Vagina (tissue), 2 donors: Measurements from ENCODE around the gene GRIK2.

ENCODE experiments used
- POLR2AphosphoS5 ChIP-seq, 2 donors: sonication (generic); formaldehyde crosslinking; IDR thresholded peaks; one replicate each; pipeline ENCODE4 v1.9.0; 2017; ENCODE audit warnings: antibody characterized with exemption in 2 of 2, mild to moderate bottlenecking in 2 of 2, low read depth in 1 of 2; ENCODE audit not compliant: insufficient read depth in 1 of 2
- TF ChIP-seq, protein P1 (sequence below), 3 experiments: fragments of 450-650 bp in 2 of 3; fragments of 200-600 bp in 1 of 3; sonication (generic) in 1 of 3; IDR thresholded peaks; one replicate each; pipeline ENCODE4 v1.5.1; 2017 to 2019; ENCODE audit warnings: antibody characterized with exemption in 3 of 3, mild to moderate bottlenecking in 2 of 3, moderate library complexity in 2 of 3

DNA sequence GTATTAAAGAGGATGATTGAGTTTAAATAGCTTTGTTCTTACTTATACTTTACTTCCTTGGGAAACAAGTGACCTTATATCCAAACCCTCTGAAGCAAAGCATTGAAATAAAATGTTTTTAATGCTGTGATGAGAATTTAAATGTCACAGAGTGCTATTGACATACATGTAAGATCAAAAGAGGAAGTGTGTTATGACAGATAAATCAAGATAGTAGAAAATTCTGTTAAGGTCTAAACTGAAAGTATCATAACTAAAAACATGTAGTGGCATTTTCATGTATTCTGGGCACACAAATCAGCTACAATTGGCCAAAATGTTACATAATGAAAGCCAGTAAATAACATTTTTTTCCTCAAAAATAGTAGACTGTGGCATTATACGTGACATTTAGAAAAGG, 318.0 kb downstream of the GRIK2 start:
- TF ChIP-seq, protein P1, sequence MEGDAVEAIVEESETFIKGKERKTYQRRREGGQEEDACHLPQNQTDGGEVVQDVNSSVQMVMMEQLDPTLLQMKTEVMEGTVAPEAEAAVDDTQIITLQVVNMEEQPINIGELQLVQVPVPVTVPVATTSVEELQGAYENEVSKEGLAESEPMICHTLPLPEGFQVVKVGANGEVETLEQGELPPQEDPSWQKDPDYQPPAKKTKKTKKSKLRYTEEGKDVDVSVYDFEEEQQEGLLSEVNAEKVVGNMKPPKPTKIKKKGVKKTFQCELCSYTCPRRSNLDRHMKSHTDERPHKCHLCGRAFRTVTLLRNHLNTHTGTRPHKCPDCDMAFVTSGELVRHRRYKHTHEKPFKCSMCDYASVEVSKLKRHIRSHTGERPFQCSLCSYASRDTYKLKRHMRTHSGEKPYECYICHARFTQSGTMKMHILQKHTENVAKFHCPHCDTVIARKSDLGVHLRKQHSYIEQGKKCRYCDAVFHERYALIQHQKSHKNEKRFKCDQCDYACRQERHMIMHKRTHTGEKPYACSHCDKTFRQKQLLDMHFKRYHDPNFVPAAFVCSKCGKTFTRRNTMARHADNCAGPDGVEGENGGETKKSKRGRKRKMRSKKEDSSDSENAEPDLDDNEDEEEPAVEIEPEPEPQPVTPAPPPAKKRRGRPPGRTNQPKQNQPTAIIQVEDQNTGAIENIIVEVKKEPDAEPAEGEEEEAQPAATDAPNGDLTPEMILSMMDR (IDR thresholded peaks at IDR 0.05), result no peak
- TF ChIP-seq POLR2AphosphoS5 (IDR thresholded peaks at IDR 0.05; ENCODE audit: insufficient read depth in 1 of 2, low read depth in 1 of 2), result no peak
